ENCODE results near the gene BMP10.
"Not testable (repeated sequence)": the region's sequence is repeated elsewhere in the genome, so short reads cannot be mapped to it uniquely, and the experiment has no call there.

The BMP10 gene

GRCh38 chr2:68895981-68896380 lies 24.8 kb upstream of the BMP10 start:
- DNase-seq (ENCODE audit: low spot score) = not testable (repeated sequence)

GRCh38 chr2:68889500-68889899 lies 18.3 kb upstream of the BMP10 start:
- DNase-seq (ENCODE audit: low spot score) = no peak

- DNase-seq (ENCODE audit: low spot score) = no peak
Observed at GRCh38 chr2:68889021-68889420, 17.8 kb upstream of the BMP10 start.

- no peak for DNase-seq (ENCODE audit: low spot score)
Observed at GRCh38 chr2:68888038-68888704, 17.0 kb upstream of the BMP10 start.

GRCh38 chr2:68885811-68886075 lies 14.5 kb upstream of the BMP10 start:
- DNase-seq (ENCODE audit: low spot score) = no peak

GRCh38 chr2:68885074-68885810 lies 14.0 kb upstream of the BMP10 start:
- DNase-seq (ENCODE audit: low spot score) = no peak

GRCh38 chr2:68880213-68880612 lies 9.0 kb upstream of the BMP10 start:
- no peak for DNase-seq (ENCODE audit: low spot score)

- DNase-seq (ENCODE audit: low spot score) = no peak
Observed at GRCh38 chr2:68879296-68879695, 8.1 kb upstream of the BMP10 start.

- no peak for DNase-seq (ENCODE audit: low spot score)
Observed at GRCh38 chr2:68878753-68879152, 7.6 kb upstream of the BMP10 start.

- DNase-seq (ENCODE audit: low spot score) = no peak
Observed at GRCh38 chr2:68878071-68878711, 7.0 kb upstream of the BMP10 start.

- DNase-seq (ENCODE audit: low spot score) = no peak
Observed at GRCh38 chr2:68877079-68877772, 6.0 kb upstream of the BMP10 start.

GRCh38 chr2:68870215-68870614 lies 982 bp downstream of the BMP10 start:
- no peak for DNase-seq (ENCODE audit: low spot score)

GRCh38 chr2:68865108-68865507 lies 6.1 kb downstream of the BMP10 start:
- no peak for DNase-seq (ENCODE audit: low spot score)

- no peak for DNase-seq (ENCODE audit: low spot score)
Observed at GRCh38 chr2:68863996-68864395, 7.2 kb downstream of the BMP10 start.

GRCh38 chr2:68862889-68863288 lies 8.3 kb downstream of the BMP10 start:
- no peak for DNase-seq (ENCODE audit: low spot score)

- no peak for DNase-seq (ENCODE audit: low spot score)
Observed at GRCh38 chr2:68861330-68861729, 9.9 kb downstream of the BMP10 start.

- no peak for DNase-seq (ENCODE audit: low spot score)
Observed at GRCh38 chr2:68860111-68860510, 11.1 kb downstream of the BMP10 start.

- no peak for DNase-seq (ENCODE audit: low spot score)
Observed at GRCh38 chr2:68857855-68858456, 13.2 kb downstream of the BMP10 start.

- no peak for DNase-seq (ENCODE audit: low spot score)
Observed at GRCh38 chr2:68857202-68857845, 13.9 kb downstream of the BMP10 start.

- DNase-seq (ENCODE audit: low spot score) = no peak
Observed at GRCh38 chr2:68855550-68855949, 15.6 kb downstream of the BMP10 start.

GRCh38 chr2:68854476-68854875 lies 16.7 kb downstream of the BMP10 start:
- DNase-seq (ENCODE audit: low spot score) = no peak

GRCh38 chr2:68853915-68854314 lies 17.3 kb downstream of the BMP10 start:
- DNase-seq (ENCODE audit: low spot score) = no peak
